Measurements from ENCODE around the gene TTC39B. TPM values are rescaled to one million over a fixed set of nuclear protein-coding genes. Genes with fewer than 3 reads are reported as not detected.

TTC39B gene
- total RNA-seq, 1 experiment from 2014 or later = 7.4 TPM

- Histone ChIP-seq H3K9me2 (ENCODE audit: insufficient read depth) (no peaks in the 10 kb centered on the region), H3K27ac (ENCODE audit: low read depth, low read length) (no peak overlapping the region), H3K79me2 (ENCODE audit: insufficient read depth, low read length) (no peaks in the 10 kb centered on the region), H3K4me1 (ENCODE audit: control insufficient read depth in 1 of 2, insufficient read depth in 2 of 2, low read length in 2 of 2) (no peaks in the 10 kb centered on the region), H3K36me3 (ENCODE audit: control insufficient read depth in 1 of 2, insufficient read depth in 2 of 2, low read length in 2 of 2) (no peaks in the 10 kb centered on the region), H3K27me3 (ENCODE audit: insufficient read depth, low read length) (no peaks in the 10 kb centered on the region), H3K4me3 (replicated peaks in 1 of 2; ENCODE audit: low read depth in 1 of 2, low read length in 2 of 2) (no peak overlapping the region), H2AFZ (ENCODE audit: low read depth, low read length, poor library complexity, severe bottlenecking) (no peak overlapping the region), H4K20me1 (ENCODE audit: insufficient read depth) (no peaks in the 10 kb centered on the region), H3K9me3 (ENCODE audit: control insufficient read depth in 1 of 2, insufficient read depth in 1 of 2, low read depth in 1 of 2, low read length in 2 of 2) (no peaks in the 10 kb centered on the region), H3K9ac (ENCODE audit: low read length) (no peak overlapping the region), H3K4me2 (ENCODE audit: low read length) (no peak overlapping the region)
- TF ChIP-seq EGR1 (IDR thresholded peaks at IDR 0.05; ENCODE audit: low read depth) (no peak), YY1 (IDR thresholded peaks at IDR 0.05; ENCODE audit: extremely low read depth, insufficient replicate concordance, low read depth, low read length) (no peak), CEBPB (IDR thresholded peaks at IDR 0.05; ENCODE audit: low read depth) (no peak), ELF1 (IDR thresholded peaks at IDR 0.05; ENCODE audit: borderline replicate concordance, low read depth) (no peak), CBX3 (IDR thresholded peaks at IDR 0.05; ENCODE audit: low read depth) (no peak), TCF7L2 (IDR thresholded peaks at IDR 0.05; ENCODE audit: borderline replicate concordance, extremely low read depth, insufficient read depth, insufficient read length) (no peak), ZNF274 (IDR thresholded peaks at IDR 0.05; ENCODE audit: low read depth, low read length) (no peak), POLR2A (IDR thresholded peaks at IDR 0.05; ENCODE audit: borderline replicate concordance, extremely low read depth, insufficient read depth, insufficient read length) (no peak), ATF3 (IDR thresholded peaks at IDR 0.05) (no peak), SIN3A (IDR thresholded peaks at IDR 0.05; ENCODE audit: low read depth) (no peak), SRF (IDR thresholded peaks at IDR 0.05; ENCODE audit: low read depth) (no peak), EZH2 (IDR thresholded peaks at IDR 0.05) (no peak), SP1 (IDR thresholded peaks at IDR 0.05; ENCODE audit: low read depth) (no peak), POLR2AphosphoS5 (IDR thresholded peaks at IDR 0.05; ENCODE audit: low read depth, low read length) (no peak), ZBTB33 (IDR thresholded peaks at IDR 0.05; ENCODE audit: extremely low read depth, insufficient replicate concordance, low read length) (no peak), RAD21 (IDR thresholded peaks at IDR 0.05; ENCODE audit: low read depth) (no peak), MAX (IDR thresholded peaks at IDR 0.05) (no peak), REST (IDR thresholded peaks at IDR 0.05; ENCODE audit: low read depth) (no peak), EZH2phosphoT487 (IDR thresholded peaks at IDR 0.05; ENCODE audit: borderline replicate concordance) (no peak)
- CTCF ChIA-PET = no interaction called here
- POLR2A ChIA-PET = no interaction called here
- ATAC-seq (no peak), DNase-seq (ENCODE audit: low read depth, low spot score) (no peak)
- no TSS peak for BruUV-seq (replicated peaks)
- intact Hi-C loops (cut with micrococcal nuclease) = no loop called here
- RAD21 ChIA-PET (ENCODE audit: low non-redundant PET in 1 of 2, low total read pairs in 2 of 2, uncharacterized antibody in 2 of 2, unreplicated experiment in 2 of 2) = no interaction called here
Measured at GRCh38 chr9:15264918-15265317, 42.1 kb downstream of the TTC39B start.
